Activated naive CD4-positive, alpha-beta T cell treated with anti-CD3 and anti-CD28 coated beads, Interleukin-2, amount 50 U/mL, for 24 hours (primary cell): Measurements from ENCODE around the gene PCYOX1L.

Source experiments
- H3K27ac Mint-ChIP-seq: one replicate; pipeline ENCODE4 v1.8.0; 2021; ENCODE audit warnings: mild to moderate bottlenecking, mixed read lengths
- H3K27me3 Mint-ChIP-seq: one replicate; pipeline ENCODE4 v1.8.0; 2021; ENCODE audit warnings: mixed read lengths
- H3K36me3 Mint-ChIP-seq: one replicate; pipeline ENCODE4 v1.8.0; 2021; ENCODE audit warnings: mixed read lengths
- H3K4me1 Mint-ChIP-seq: one replicate; pipeline ENCODE4 v1.8.0; 2021; ENCODE audit warnings: mixed read lengths
- H3K4me3 Mint-ChIP-seq: one replicate; pipeline ENCODE4 v1.8.0; 2021; ENCODE audit warnings: mild to moderate bottlenecking, mixed read lengths
- H3K9me3 Mint-ChIP-seq: one replicate; pipeline ENCODE4 v1.8.0; 2021; ENCODE audit warnings: mixed read lengths

The PCYOX1L gene

DNA sequence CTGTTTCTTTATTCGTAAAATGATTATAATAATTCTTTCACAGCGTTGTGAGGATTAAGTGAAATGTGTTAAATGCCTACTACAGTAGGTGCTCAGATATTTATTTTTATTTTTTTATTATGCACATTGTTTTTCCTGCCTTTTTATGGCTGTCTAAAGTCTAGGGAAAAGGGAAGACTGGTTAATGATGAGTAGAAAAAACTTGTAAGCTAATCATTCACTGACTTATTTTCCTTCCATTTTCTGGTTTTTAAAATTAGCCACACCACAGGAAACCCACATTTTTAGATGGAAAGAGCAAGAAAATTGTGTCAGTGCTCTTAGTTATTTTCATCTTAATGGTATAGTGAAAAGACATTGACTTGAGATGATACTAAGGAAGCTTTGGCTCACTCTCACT lies 3.9 kb upstream of the PCYOX1L start:
- H3K9me3 Mint-ChIP-seq: no peaks in the 10 kb centered on the region
- peaks cover 83% of the 10 kb centered on the region for H3K4me1 Mint-ChIP-seq
- H3K27me3 Mint-ChIP-seq: no peaks in the 10 kb centered on the region
- peaks cover 46% of the 10 kb centered on the region for H3K36me3 Mint-ChIP-seq
- no peak overlapping the region for H3K4me3 Mint-ChIP-seq
- no peak overlapping the region for H3K27ac Mint-ChIP-seq

DNA sequence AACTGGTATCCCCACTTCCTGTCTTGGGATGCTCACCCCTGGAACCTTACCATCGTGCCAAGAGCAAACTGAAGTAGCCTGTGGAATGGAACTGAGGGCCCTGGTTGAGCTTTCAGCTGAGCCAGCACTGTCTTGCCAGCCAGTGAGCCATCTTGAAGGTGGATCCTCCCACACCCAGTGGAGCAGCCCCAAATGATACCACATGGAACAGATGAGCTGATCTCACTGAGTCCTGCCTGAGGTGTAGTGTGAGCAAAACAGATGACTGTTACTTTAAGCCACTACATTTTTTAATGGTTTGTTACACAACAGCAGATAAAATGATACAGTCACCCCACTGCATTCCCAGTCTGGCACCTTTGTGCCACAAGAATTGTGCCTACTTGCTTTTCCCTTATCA lies 2.2 kb upstream of the PCYOX1L start:
- Mint-ChIP-seq H3K27me3 (no peaks in the 10 kb centered on the region), H3K36me3 (peaks cover 33% of the 10 kb centered on the region), H3K4me3 (no peak overlapping the region), H3K4me1 (peaks cover 83% of the 10 kb centered on the region), H3K27ac (no peak overlapping the region), H3K9me3 (no peaks in the 10 kb centered on the region)

DNA sequence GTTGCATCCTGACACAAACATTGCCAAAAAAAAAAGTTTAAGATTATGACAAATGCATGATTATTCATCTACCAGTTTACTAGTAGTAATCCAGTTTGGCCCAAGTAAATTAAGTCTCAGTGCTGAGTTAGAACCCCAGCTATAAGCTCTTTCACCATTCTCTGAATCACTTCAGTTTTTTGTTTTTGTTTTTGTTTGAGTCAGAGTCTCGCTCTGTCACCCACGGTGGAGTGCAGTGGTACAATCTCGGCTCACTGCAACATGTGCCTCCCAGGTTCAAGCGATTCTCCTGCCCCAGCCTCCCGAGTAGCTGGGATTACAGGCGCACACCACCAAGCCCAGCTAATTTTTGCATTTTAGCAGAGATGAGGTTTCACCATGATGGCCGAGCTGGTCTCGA lies 1.5 kb upstream of the PCYOX1L start:
- H3K9me3 Mint-ChIP-seq: no peaks in the 10 kb centered on the region
- H3K36me3 Mint-ChIP-seq: peaks cover 28% of the 10 kb centered on the region
- peaks cover 81% of the 10 kb centered on the region for H3K4me1 Mint-ChIP-seq
- no peak overlapping the region for H3K27ac Mint-ChIP-seq
- no peak overlapping the region for H3K4me3 Mint-ChIP-seq
- H3K27me3 Mint-ChIP-seq: no peaks in the 10 kb centered on the region

DNA sequence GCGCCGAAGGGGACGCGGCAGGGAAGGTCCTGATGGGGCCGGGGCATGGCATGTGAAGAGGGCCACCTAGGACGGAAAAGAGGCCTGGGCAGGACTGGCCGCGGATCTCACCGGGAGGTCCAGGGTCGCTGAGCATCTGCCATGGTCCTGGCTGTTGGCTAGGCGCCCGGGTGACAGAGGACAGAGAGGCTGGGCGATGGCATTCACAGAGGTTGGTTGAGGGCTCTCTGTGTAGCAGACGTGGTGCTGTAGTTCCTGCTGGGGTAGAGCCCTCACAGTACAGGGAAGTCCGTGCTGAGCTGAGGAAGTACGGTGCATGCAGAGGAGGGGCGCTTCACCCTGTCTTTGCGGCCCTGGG lies 427 bp downstream of the PCYOX1L start:
- Mint-ChIP-seq H3K36me3 (peaks cover 17% of the 10 kb centered on the region), H3K4me1 (peaks cover 70% of the 10 kb centered on the region), H3K27ac (peak overlapping the region; percentile 92), H3K4me3 (peak overlapping the region; percentile 96), H3K9me3 (no peaks in the 10 kb centered on the region), H3K27me3 (no peaks in the 10 kb centered on the region)

DNA sequence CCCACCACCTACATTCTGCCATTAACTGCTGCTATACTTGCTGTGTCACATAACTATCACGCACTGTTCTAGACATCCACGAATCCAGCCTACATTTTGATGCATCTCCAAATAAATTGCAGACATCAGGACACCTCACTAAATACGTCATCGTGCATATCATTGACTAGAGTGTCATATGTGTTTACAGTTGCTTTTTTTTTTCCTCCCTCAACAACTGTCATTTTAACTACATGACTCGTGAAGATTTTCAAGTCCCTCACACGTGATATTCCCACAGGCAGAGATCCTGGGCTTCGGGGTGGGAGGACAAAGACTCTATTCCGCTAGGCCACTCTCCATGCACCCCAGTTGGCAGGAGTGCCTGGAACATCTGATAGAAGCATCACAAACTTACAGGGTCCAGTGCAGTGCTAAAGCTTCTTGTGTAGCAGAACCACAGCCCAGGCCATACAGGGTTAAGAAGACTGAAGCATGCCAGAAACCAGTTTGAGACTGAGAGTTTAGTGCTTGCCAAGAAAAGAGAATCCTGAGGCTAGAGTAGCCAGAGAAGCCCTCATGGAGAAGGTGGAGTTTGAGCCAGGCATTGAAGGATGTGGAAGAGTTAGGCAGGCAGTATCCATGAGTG lies 1.1 kb downstream of the PCYOX1L start:
- no peaks in the 10 kb centered on the region for H3K27me3 Mint-ChIP-seq
- H3K9me3 Mint-ChIP-seq: no peaks in the 10 kb centered on the region
- peak overlapping the region; percentile 96 for H3K4me3 Mint-ChIP-seq
- H3K36me3 Mint-ChIP-seq: peaks cover 13% of the 10 kb centered on the region
- peak overlapping the region; percentile 92 for H3K27ac Mint-ChIP-seq
- peaks cover 64% of the 10 kb centered on the region for H3K4me1 Mint-ChIP-seq

DNA sequence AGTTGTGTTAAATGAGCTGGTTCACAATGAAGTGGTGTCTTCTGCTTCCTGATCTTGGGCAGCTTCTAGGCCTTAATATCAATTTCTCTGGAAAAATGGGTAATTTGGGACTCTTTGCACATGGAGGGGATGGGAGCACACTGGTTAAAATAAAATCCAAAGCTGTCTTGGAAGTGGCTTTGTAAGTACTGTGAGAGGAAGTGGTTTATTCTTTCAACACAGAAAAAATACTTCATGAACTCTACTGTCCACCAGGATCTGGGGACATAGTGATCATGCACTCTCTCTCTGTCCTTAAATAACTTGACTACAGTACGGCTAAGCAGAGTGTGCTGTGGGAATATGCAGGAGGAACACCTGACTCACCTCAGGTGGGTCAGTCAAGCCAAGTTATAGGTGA lies 2.4 kb downstream of the PCYOX1L start:
- Mint-ChIP-seq H3K9me3 (no peaks in the 10 kb centered on the region), H3K36me3 (peaks cover 11% of the 10 kb centered on the region), H3K27ac (peak overlapping the region; percentile 87), H3K4me3 (peak overlapping the region; percentile 42), H3K4me1 (peaks cover 56% of the 10 kb centered on the region), H3K27me3 (no peaks in the 10 kb centered on the region)

DNA sequence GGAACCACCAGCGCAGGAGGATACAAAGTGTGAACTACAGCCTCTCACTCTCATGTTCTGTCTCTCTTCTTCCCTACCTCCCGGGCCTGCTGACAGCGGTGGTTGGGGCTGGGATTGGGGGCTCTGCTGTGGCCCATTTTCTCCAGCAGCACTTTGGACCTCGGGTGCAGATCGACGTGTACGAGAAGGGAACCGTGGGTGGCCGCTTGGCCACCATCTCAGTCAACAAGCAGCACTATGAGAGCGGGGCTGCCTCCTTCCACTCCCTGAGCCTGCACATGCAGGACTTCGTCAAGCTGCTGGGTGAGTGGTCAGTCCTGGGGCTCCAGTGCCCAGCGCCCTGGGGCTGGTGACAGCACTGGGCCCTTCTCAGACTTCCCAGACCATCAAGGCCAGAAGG lies 4.7 kb downstream of the PCYOX1L start:
- Mint-ChIP-seq H3K4me1 (peaks cover 42% of the 10 kb centered on the region), H3K4me3 (no peak overlapping the region), H3K36me3 (peaks cover 4% of the 10 kb centered on the region), H3K27ac (no peak overlapping the region), H3K27me3 (no peaks in the 10 kb centered on the region), H3K9me3 (no peaks in the 10 kb centered on the region)

DNA sequence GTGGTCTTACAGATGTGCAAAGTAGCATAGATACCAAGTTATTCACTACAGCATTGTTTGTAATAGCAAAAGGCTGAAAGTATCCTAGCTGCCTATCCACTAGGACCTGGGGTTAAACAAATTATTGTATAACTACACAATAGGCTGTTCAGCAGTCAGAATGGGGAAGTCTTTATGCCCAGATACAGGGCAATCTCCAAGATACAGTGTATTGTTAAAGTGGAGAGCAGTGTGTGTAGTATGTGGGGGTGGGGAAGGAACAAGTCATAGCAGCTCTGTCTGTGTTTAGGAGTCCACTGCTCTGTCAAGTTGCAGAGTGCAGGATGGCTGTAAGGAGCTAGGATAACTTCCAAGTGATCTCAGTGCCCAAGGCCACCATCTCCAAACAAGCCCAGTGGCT lies 5.5 kb downstream of the PCYOX1L start:
- no peaks in the 10 kb centered on the region for H3K27me3 Mint-ChIP-seq
- H3K9me3 Mint-ChIP-seq: no peaks in the 10 kb centered on the region
- no peak overlapping the region for H3K4me3 Mint-ChIP-seq
- H3K4me1 Mint-ChIP-seq: peaks cover 39% of the 10 kb centered on the region
- peaks cover 4% of the 10 kb centered on the region for H3K36me3 Mint-ChIP-seq
- no peak overlapping the region for H3K27ac Mint-ChIP-seq

DNA sequence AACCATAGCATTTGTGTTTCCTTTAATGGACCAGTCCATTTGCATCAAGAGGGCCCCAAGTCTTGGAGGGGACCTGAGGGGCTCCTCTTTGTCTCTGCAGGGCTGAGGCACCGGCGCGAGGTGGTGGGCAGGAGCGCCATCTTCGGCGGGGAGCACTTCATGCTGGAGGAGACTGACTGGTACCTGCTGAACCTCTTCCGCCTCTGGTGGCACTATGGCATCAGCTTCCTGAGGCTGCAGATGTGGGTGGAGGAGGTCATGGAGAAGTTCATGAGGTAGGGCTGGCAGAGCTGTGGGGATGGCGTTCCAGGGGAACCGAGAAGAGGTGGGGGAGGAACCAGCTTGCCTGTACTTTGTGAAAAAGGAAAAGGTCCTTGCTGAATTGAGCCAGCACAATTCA lies 6.1 kb downstream of the PCYOX1L start:
- Mint-ChIP-seq H3K9me3 (no peaks in the 10 kb centered on the region), H3K27me3 (no peaks in the 10 kb centered on the region), H3K36me3 (peaks cover 4% of the 10 kb centered on the region), H3K4me3 (no peak overlapping the region), H3K27ac (no peak overlapping the region), H3K4me1 (peaks cover 34% of the 10 kb centered on the region)

DNA sequence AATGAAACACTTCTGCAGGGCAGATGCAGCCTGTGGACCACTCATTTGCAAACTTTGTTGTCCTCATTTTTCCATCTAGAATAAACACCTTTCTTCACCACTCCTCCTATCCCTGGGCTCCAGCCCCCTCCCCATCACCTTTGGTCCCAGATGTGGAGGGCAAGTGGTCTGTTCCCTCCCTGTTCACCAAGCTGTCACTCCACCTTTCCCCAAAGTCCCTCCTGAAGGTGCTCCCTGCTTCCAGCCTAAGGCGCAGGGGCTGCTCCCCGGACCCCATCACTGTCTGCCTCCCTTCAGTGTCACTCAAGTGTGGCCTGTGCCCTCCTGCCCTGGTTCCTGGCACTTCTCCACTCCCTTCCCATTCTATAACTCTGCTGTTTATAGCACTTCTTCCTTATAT lies 6.9 kb downstream of the PCYOX1L start:
- no peak overlapping the region for H3K27ac Mint-ChIP-seq
- peaks cover 4% of the 10 kb centered on the region for H3K36me3 Mint-ChIP-seq
- H3K4me3 Mint-ChIP-seq: no peak overlapping the region
- peaks cover 26% of the 10 kb centered on the region for H3K4me1 Mint-ChIP-seq
- no peaks in the 10 kb centered on the region for H3K9me3 Mint-ChIP-seq
- no peaks in the 10 kb centered on the region for H3K27me3 Mint-ChIP-seq

DNA sequence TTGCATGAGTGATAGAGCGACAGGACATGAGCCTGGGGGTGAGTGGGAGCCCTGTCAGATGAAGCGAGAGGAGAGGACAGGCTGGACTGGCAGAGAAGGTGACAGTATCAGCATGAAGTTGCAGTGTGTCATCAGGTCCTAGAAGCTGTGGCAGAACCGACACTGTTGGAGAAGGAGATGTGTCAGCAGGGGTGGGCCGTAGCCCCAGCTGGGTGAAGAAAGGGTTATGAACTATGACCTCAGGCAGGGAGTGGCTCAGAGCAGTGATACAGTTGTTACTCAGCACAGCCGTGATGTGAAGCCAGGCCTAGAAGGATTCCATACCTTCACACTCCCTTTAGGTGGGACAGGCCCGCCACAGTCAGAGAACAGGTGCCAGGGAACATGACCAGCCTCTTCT lies 7.6 kb downstream of the PCYOX1L start:
- H3K4me1 Mint-ChIP-seq: peaks cover 19% of the 10 kb centered on the region
- H3K4me3 Mint-ChIP-seq: no peak overlapping the region
- no peak overlapping the region for H3K27ac Mint-ChIP-seq
- no peaks in the 10 kb centered on the region for H3K9me3 Mint-ChIP-seq
- peaks cover 4% of the 10 kb centered on the region for H3K36me3 Mint-ChIP-seq
- H3K27me3 Mint-ChIP-seq: no peaks in the 10 kb centered on the region

DNA sequence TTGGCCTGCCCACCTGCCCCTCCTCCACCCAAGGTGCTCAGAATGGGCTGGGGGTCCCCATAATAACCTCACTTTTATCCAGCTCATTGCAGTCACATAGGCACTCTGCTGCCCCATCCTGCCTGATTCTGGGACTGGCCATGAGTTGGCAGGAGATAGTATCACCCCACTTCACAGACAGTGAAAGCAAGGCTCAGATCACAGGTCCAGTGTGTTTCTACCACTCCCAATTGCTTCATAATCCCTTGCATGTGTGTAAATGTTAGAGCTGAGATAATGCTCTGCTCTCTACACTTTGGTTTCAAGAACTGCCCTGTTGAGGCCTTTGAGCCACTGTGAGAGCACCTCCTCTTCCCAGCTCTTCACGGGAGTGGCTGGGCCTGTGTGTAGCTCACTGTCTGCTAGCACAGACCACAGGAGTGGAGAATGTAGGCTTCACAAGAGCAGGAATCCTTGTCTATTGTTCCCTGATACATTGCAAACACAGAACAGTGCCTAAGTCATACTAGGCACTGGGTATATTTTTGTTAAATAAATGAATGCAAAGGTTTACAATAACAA lies 8.4 kb downstream of the PCYOX1L start:
- no peaks in the 10 kb centered on the region for H3K27me3 Mint-ChIP-seq
- no peak overlapping the region for H3K27ac Mint-ChIP-seq
- no peaks in the 10 kb centered on the region for H3K9me3 Mint-ChIP-seq
- H3K4me1 Mint-ChIP-seq: peaks cover 14% of the 10 kb centered on the region
- peaks cover 4% of the 10 kb centered on the region for H3K36me3 Mint-ChIP-seq
- no peak overlapping the region for H3K4me3 Mint-ChIP-seq

DNA sequence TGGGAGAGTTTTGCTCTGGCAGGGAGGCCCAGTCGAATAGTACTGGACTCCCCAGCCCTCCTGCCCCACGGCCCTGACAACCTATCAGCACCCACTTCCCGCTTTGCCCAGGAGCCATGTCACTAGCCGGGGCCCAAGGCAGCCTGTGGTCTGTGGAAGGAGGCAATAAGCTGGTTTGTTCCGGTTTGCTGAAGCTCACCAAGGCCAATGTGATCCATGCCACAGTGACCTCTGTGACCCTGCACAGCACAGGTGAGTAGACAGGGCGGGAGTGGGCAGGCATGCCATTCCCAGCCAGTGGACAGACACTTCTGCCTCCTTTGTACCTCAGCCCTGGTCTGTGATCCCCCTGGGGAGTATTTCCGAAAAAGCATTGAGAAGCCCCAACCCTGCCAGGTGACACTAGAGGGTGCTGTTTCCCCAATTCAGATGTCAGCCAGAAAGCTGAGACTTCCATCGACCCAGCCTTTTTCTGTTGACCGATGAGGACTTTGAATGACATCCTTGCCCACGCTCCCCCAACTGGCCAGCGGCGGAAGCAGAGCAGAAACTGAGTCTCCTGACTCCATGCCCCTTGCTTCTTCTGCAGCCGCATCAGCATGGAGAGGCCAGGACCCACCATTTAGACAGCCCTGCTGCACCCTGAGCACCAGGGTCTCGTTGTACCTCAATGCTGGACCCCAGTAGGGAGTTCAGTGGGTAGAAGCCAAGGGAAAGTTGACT lies 9.6 kb downstream of the PCYOX1L start:
- no peaks in the 10 kb centered on the region for H3K9me3 Mint-ChIP-seq
- H3K4me1 Mint-ChIP-seq: peaks cover 17% of the 10 kb centered on the region
- H3K27me3 Mint-ChIP-seq: no peaks in the 10 kb centered on the region
- peaks cover 4% of the 10 kb centered on the region for H3K36me3 Mint-ChIP-seq
- H3K27ac Mint-ChIP-seq: peak overlapping the region; percentile 30
- no peak overlapping the region for H3K4me3 Mint-ChIP-seq

DNA sequence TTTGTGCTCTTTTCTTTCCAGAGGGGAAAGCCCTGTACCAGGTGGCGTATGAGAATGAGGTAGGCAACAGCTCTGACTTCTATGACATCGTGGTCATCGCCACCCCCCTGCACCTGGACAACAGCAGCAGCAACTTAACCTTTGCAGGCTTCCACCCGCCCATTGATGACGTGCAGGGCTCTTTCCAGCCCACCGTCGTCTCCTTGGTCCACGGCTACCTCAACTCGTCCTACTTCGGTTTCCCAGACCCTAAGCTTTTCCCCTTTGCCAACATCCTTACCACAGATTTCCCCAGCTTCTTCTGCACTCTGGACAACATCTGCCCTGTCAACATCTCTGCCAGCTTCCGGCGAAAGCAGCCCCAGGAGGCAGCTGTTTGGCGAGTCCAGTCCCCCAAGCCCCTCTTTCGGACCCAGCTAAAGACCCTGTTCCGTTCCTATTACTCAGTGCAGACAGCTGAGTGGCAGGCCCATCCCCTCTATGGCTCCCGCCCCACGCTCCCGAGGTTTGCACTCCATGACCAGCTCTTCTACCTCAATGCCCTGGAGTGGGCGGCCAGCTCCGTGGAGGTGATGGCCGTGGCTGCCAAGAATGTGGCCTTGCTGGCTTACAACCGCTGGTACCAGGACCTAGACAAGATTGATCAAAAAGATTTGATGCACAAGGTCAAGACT lies 10.3 kb downstream of the PCYOX1L start:
- H3K4me3 Mint-ChIP-seq: no peak overlapping the region
- no peaks in the 10 kb centered on the region for H3K27me3 Mint-ChIP-seq
- H3K9me3 Mint-ChIP-seq: no peaks in the 10 kb centered on the region
- H3K36me3 Mint-ChIP-seq: peaks cover 4% of the 10 kb centered on the region
- H3K4me1 Mint-ChIP-seq: peaks cover 13% of the 10 kb centered on the region
- no peak overlapping the region for H3K27ac Mint-ChIP-seq

DNA sequence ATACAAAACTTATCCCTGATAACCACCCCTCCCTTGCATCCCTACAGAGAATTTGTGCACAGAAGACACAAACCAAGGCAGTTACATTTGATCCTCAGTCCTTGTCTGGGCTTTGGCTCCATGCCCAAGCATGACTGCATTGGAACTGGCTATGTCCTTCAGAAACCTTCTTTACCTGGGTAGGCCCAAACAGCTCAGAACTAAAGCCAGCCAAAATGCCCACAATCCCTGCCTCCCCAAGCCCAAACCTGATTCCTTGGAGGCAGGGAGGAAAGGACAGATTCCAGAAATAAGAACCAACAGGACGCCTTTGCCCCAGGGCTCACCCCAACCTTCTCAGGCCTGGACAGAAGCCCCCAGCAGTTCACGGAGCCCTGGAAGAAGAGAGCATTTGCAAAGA lies 13.0 kb downstream of the PCYOX1L start:
- Mint-ChIP-seq H3K27me3 (no peaks in the 10 kb centered on the region), H3K36me3 (no peaks in the 10 kb centered on the region), H3K4me1 (peaks cover 13% of the 10 kb centered on the region), H3K4me3 (no peak overlapping the region), H3K27ac (no peak overlapping the region), H3K9me3 (no peaks in the 10 kb centered on the region)

DNA sequence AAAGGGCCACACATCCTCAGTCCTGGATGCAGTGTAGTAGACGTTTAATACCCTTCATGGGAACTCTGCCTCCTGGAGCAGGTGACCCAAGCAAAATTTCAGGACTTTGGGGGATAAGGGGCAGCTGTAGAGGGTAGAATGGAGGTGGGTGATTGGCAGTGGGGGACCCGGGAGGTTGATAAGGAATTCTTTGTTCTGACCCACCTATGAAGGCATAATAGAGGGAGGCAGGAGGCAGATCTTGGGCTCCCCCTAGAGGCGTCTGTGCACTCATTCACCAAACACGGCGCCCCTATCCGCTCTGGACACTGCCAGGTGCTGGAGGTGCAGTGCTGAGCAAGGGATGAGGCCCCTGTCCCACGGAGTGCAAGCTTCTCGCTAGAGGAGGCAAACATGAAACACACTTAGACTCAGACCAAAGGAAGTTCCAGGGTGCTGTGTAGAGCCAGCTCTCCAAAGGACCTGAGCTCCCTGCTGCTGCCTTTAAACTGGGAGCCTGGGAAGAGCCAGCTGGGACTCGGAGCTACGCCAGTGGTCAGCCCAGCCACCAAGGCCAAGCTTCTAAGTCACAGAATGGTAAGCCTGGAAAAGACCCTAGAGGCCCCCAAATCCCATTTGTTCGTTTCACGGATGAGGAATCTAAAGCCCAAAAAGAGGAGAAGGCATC lies 13.6 kb downstream of the PCYOX1L start:
- no peaks in the 10 kb centered on the region for H3K9me3 Mint-ChIP-seq
- H3K36me3 Mint-ChIP-seq: no peaks in the 10 kb centered on the region
- no peaks in the 10 kb centered on the region for H3K27me3 Mint-ChIP-seq
- no peak overlapping the region for H3K4me3 Mint-ChIP-seq
- no peak overlapping the region for H3K27ac Mint-ChIP-seq
- peaks cover 13% of the 10 kb centered on the region for H3K4me1 Mint-ChIP-seq
